ENCODE measurements around the gene OR10G6. TPM values are rescaled to one million over a fixed set of nuclear protein-coding genes. Genes with fewer than 3 reads are reported as not detected.

Gene OR10G6
- total RNA-seq, 1 donor from 2014 or later: not detected

DNA sequence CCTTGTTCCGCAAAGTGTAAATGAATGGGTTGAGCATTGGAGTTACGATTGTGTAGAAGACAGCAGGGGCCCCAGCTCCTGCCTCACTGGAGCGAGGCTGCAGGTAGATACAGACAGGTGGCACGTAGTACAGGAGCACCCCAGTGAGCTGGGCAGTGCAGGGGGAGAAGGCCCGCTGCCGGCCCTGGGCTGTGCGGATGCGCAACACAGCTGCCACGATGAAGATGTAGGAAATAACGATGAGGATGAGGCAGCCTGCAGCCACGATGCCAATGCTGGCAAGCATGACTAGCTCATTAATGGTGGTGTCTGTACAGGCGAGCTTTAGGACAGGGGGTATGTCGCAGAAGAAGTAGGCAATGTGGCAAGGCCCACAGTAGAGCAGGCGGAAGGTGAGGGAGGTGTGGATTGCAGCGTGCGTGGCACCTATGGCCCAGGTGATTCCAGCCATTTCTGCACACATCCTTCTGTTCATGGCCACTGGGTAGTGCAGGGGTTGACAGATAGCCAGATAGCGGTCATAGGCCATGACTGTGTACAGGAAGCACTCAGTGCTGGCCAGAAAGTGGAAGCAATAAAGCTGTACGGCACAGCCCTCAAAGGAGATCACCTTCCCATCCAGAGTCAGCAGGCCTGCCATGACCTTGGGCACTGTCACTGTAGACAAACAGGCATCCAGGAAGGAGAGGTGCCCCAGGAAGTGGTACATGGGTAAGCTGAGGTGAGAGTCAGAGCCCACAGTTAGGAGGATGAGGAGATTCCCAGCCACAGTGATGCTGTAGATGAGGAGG, 18.0 kb downstream of the OR10G6 start:
- Mint-ChIP-seq H3K9me3 (ENCODE audit: unreplicated experiment) (peaks cover 13% of the 10 kb centered on the region), H3K4me3 (ENCODE audit: unreplicated experiment) (no peak overlapping the region), H3K27ac (ENCODE audit: unreplicated experiment) (no peak overlapping the region), H3K4me1 (ENCODE audit: unreplicated experiment) (peaks cover 13% of the 10 kb centered on the region), H3K27me3 (ENCODE audit: unreplicated experiment) (peaks cover 4% of the 10 kb centered on the region), H3K36me3 (ENCODE audit: unreplicated experiment) (no peaks in the 10 kb centered on the region)
- DNase-seq (ENCODE audit: extremely low spot score, unreplicated experiment): no peak
- no peak for TF ChIP-seq CTCF (IDR thresholded peaks at IDR 0.05)

DNA sequence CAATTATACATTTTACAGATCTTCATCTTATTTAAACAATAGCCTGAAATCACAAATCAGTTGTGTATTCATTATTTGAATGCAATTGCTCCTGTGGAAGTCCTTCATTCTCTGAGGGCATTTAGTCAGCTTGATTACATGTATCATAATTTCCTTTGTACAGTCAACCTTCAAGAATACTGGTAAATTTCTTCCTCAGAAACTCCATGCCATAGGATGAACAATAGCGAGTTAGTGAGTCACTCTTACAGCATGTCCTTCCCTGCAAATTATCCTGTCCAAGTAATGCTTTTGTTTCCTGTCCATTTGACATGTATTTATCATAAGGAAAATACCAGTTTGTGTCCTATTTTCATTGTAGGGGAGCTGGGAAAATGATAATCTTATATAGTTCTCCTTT, 21.1 kb downstream of the OR10G6 start:
- H3K4me3 Mint-ChIP-seq (ENCODE audit: unreplicated experiment): no peak overlapping the region
- no peak overlapping the region for H3K27ac Mint-ChIP-seq (ENCODE audit: unreplicated experiment)
- no peak for TF ChIP-seq CTCF (IDR thresholded peaks at IDR 0.05)
- H3K27me3 Mint-ChIP-seq (ENCODE audit: unreplicated experiment): no peaks in the 10 kb centered on the region
- no peak for DNase-seq (ENCODE audit: extremely low spot score, unreplicated experiment)
- peaks cover 13% of the 10 kb centered on the region for H3K4me1 Mint-ChIP-seq (ENCODE audit: unreplicated experiment)
- H3K36me3 Mint-ChIP-seq (ENCODE audit: unreplicated experiment): no peaks in the 10 kb centered on the region
- H3K9me3 Mint-ChIP-seq (ENCODE audit: unreplicated experiment): peaks cover 3% of the 10 kb centered on the region

- Mint-ChIP-seq H3K9me3 (ENCODE audit: unreplicated experiment) (peaks cover 19% of the 10 kb centered on the region), H3K4me3 (ENCODE audit: unreplicated experiment) (no peak overlapping the region), H3K27ac (ENCODE audit: unreplicated experiment) (no peak overlapping the region), H3K4me1 (ENCODE audit: unreplicated experiment) (no peaks in the 10 kb centered on the region), H3K36me3 (ENCODE audit: unreplicated experiment) (no peaks in the 10 kb centered on the region), H3K27me3 (ENCODE audit: unreplicated experiment) (peaks cover 19% of the 10 kb centered on the region)
- no peak for TF ChIP-seq CTCF (IDR thresholded peaks at IDR 0.05)
- DNase-seq (ENCODE audit: extremely low spot score, unreplicated experiment): no peak
Observed at GRCh38 chr11:123956752-123957151, 38.2 kb downstream of the OR10G6 start.

GRCh38 chr11:123945132-123945531, 49.8 kb downstream of the OR10G6 start:
- H3K4me3 Mint-ChIP-seq (ENCODE audit: unreplicated experiment): no peak overlapping the region
- H3K4me1 Mint-ChIP-seq (ENCODE audit: unreplicated experiment): no peaks in the 10 kb centered on the region

More at GRCh38 chr11:123945132-123945531, 49.8 kb downstream of the OR10G6 start:
- no peaks in the 10 kb centered on the region for H3K36me3 Mint-ChIP-seq (ENCODE audit: unreplicated experiment)
- peaks cover 6% of the 10 kb centered on the region for H3K9me3 Mint-ChIP-seq (ENCODE audit: unreplicated experiment)
- H3K27me3 Mint-ChIP-seq (ENCODE audit: unreplicated experiment): peaks cover 10% of the 10 kb centered on the region
- no peak overlapping the region for H3K27ac Mint-ChIP-seq (ENCODE audit: unreplicated experiment)
- no peak for DNase-seq (ENCODE audit: extremely low spot score, unreplicated experiment)
- TF ChIP-seq CTCF (IDR thresholded peaks at IDR 0.05): no peak

Other genes with a start within 250 kb of the OR10G6 start
- not detected in 2 replicates for gene OR6X1, start 240.6 kb downstream of the OR10G6 start, total RNA-seq
- gene OR6M1, start 188.8 kb downstream of the OR10G6 start, total RNA-seq: not detected in 2 replicates
- not detected in 2 replicates for gene TMEM225, start 109.5 kb downstream of the OR10G6 start, total RNA-seq
- gene OR8D4, start 93.0 kb downstream of the OR10G6 start, total RNA-seq: not detected in 2 replicates
- not detected in 2 replicates for gene OR4D5, start 55.5 kb downstream of the OR10G6 start, total RNA-seq
- not detected in 2 replicates for gene OR6T1, start 51.3 kb downstream of the OR10G6 start, total RNA-seq
- not detected in 2 replicates for gene OR10S1, start 17.4 kb downstream of the OR10G6 start, total RNA-seq
- gene OR10G4, start 17.8 kb upstream of the OR10G6 start, total RNA-seq: not detected in 2 replicates
- not detected in 2 replicates for gene OR10G9, start 27.9 kb upstream of the OR10G6 start, total RNA-seq
- not detected in 2 replicates for gene OR10G8, start 31.6 kb upstream of the OR10G6 start, total RNA-seq
- not detected in 2 replicates for gene OR10G7, start 46.2 kb upstream of the OR10G6 start, total RNA-seq
- gene VWA5A, start 120.3 kb upstream of the OR10G6 start, total RNA-seq: 10.0 and 10.5 TPM in 2 replicates
- gene OR10D3, start 188.2 kb upstream of the OR10G6 start, total RNA-seq: not detected in 2 replicates
- gene OR8G1, start 245.9 kb upstream of the OR10G6 start, total RNA-seq: not detected in 2 replicates